RWPE2 (cell line): ENCODE data around the gene SLIT3.

Experiments used
- ATAC-seq: fragments of 200-7000 bp; cut with Tn5 transposase; 3 replicates; pipeline ENCODE4 v1.9.1; 2021; ENCODE audit warnings: low read depth
- DNase-seq: peaks from one replicate; pipeline ENCODE4 v3.0.0-alpha.2; 2020; ENCODE audit warnings: low spot score
- H3K27ac ChIP-seq: fragments of 450-650 bp; 2 replicates; pipeline ENCODE4 v1.5.1; 2017; ENCODE audit warnings: mild to moderate bottlenecking; ENCODE audit not compliant: poor library complexity, severe bottlenecking
- H3K27me3 ChIP-seq: fragments of 250-450 bp; sonication (Bioruptor Pico); 2 replicates; pipeline ENCODE4 v1.5.1; 2021; ENCODE audit warnings: mild to moderate bottlenecking, moderate library complexity; ENCODE audit not compliant: insufficient read depth, poor library complexity, severe bottlenecking
- H3K36me3 ChIP-seq: fragments of 250-450 bp; sonication (Bioruptor Pico); 2 replicates; pipeline ENCODE4 v1.5.1; 2020; ENCODE audit warnings: low read depth, mild to moderate bottlenecking, moderate library complexity
- H3K4me1 ChIP-seq: fragments of 250-450 bp; sonication (Bioruptor Pico); 2 replicates; pipeline ENCODE4 v1.5.1; 2021; ENCODE audit warnings: mild to moderate bottlenecking, moderate library complexity; ENCODE audit not compliant: insufficient read depth, poor library complexity, severe bottlenecking
- H3K4me3 ChIP-seq: fragments of 250-450 bp; sonication (Bioruptor Pico); 2 replicates; pipeline ENCODE4 v1.5.1; 2021; ENCODE audit warnings: mild to moderate bottlenecking, moderate library complexity; ENCODE audit not compliant: severe bottlenecking
- H3K9me3 ChIP-seq: fragments of 250-450 bp; sonication (Bioruptor Pico); 2 replicates; pipeline ENCODE4 v1.5.1; 2021; ENCODE audit warnings: mild to moderate bottlenecking, moderate library complexity; ENCODE audit not compliant: severe bottlenecking
- TF ChIP-seq, protein P1 (sequence below): fragments of 450-650 bp; IDR thresholded peaks from one replicate; pipeline ENCODE4 v1.5.1; 2017; ENCODE audit warnings: mild to moderate bottlenecking, moderate library complexity; ENCODE audit not compliant: poor library complexity, severe bottlenecking

The SLIT3 gene

DNA sequence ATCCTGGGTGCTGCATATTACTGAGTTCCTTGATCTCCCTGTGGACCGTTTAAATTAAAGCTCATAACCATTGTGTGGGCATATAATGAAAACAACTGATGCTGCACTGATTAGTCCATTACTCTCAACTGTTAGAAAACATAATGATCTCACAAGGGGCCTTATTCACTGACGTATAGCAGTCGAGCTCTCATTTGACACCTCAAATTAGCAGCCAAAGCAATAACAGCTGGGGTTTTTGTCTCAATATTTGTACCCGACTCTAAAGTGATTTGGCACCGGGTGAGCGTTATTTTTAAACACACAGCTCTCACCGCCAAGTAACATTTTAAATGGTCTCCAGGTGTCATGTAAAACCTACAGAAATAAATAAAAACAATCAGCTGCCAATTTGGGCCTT, 469.6 kb downstream of the SLIT3 start:
- no peaks in the 10 kb centered on the region for H3K9me3 ChIP-seq
- no peak for DNase-seq
- TF ChIP-seq, protein P1, sequence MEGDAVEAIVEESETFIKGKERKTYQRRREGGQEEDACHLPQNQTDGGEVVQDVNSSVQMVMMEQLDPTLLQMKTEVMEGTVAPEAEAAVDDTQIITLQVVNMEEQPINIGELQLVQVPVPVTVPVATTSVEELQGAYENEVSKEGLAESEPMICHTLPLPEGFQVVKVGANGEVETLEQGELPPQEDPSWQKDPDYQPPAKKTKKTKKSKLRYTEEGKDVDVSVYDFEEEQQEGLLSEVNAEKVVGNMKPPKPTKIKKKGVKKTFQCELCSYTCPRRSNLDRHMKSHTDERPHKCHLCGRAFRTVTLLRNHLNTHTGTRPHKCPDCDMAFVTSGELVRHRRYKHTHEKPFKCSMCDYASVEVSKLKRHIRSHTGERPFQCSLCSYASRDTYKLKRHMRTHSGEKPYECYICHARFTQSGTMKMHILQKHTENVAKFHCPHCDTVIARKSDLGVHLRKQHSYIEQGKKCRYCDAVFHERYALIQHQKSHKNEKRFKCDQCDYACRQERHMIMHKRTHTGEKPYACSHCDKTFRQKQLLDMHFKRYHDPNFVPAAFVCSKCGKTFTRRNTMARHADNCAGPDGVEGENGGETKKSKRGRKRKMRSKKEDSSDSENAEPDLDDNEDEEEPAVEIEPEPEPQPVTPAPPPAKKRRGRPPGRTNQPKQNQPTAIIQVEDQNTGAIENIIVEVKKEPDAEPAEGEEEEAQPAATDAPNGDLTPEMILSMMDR, result no peak
- ATAC-seq, result no peak
- no peak overlapping the region for H3K27ac ChIP-seq
- no peaks in the 10 kb centered on the region for H3K27me3 ChIP-seq
- H3K4me1 ChIP-seq, result no peaks in the 10 kb centered on the region
- no peaks in the 10 kb centered on the region for H3K36me3 ChIP-seq
- no peak overlapping the region for H3K4me3 ChIP-seq

DNA sequence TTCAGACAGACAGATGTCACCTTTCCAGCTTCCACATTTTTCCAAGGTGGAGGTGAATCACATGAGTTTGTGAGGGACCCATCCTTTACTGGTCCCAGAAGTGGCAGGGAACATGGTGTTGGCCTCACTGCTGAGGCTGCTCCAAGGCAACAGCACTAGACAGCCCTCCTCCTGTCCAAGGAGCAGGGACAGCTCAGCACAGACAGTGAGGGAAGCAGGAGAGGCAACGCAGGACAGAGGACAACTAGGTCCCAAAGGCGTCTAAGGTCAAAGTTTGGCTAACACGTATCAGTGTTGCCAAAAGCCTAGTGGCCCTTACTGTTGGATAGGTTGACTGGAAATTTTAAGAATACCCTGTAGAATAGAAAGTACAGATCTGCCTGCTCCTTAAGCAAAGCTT, 470.1 kb downstream of the SLIT3 start:
- no peak for DNase-seq
- TF ChIP-seq, protein P1, result no peak
- Histone ChIP-seq H3K36me3 (no peaks in the 10 kb centered on the region), H3K27me3 (no peaks in the 10 kb centered on the region), H3K4me3 (no peak overlapping the region), H3K4me1 (no peaks in the 10 kb centered on the region), H3K27ac (no peak overlapping the region), H3K9me3 (no peaks in the 10 kb centered on the region)
- ATAC-seq, result no peak

DNA sequence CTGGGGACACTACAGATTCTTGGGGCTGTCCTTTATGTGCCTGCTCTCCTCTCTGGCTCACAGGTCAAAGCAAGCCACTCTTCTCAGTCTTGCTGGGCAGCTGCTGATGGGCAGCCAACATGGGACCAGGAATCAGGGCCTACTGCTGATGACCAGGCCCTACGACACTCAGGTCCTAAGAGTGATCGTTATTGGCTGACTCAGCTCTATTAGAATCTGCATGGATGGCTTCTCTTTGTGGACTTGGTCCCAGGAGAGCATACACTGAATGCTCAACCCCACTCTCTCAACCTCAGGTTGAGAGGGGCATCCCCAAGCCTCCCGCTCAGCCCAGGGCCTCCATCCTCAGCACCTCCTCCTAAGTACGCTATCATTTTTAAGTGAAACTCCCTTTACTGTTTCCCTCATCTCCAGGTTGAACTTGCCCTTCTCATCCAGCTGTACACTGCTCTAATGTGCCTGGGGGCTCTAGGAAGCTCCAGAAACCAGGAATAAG, 471.0 kb downstream of the SLIT3 start:
- DNase-seq (no peak), ATAC-seq (no peak)
- no peaks in the 10 kb centered on the region for H3K36me3 ChIP-seq
- TF ChIP-seq, protein P1, result no peak
- no peaks in the 10 kb centered on the region for H3K4me1 ChIP-seq
- H3K4me3 ChIP-seq, result no peak overlapping the region
- H3K27me3 ChIP-seq, result no peaks in the 10 kb centered on the region
- H3K27ac ChIP-seq, result no peak overlapping the region
- H3K9me3 ChIP-seq, result no peaks in the 10 kb centered on the region

DNA sequence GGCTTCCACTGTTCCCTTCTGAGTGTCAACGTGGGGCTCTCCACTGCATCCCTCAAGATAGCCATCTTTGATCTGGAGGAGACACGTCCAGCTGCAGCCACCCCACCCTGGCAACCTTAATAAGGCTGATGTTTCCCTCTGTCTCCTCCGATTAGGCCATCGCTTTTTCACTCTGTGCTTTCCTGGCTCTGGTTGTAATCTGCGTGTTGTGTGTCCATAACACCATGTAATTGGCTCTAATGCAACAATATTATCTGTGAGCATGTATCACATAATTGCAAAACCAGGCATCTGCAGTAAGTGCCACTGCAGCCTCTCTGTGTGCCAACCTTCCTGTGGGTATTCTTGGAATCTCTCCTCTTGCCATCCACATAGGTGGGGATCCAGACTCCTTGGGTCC, 471.9 kb downstream of the SLIT3 start:
- no peaks in the 10 kb centered on the region for H3K4me1 ChIP-seq
- TF ChIP-seq, protein P1, result no peak
- H3K4me3 ChIP-seq, result no peak overlapping the region
- H3K27me3 ChIP-seq, result no peaks in the 10 kb centered on the region
- no peak overlapping the region for H3K27ac ChIP-seq
- no peak for DNase-seq
- H3K36me3 ChIP-seq, result no peaks in the 10 kb centered on the region
- no peaks in the 10 kb centered on the region for H3K9me3 ChIP-seq
- no peak for ATAC-seq

DNA sequence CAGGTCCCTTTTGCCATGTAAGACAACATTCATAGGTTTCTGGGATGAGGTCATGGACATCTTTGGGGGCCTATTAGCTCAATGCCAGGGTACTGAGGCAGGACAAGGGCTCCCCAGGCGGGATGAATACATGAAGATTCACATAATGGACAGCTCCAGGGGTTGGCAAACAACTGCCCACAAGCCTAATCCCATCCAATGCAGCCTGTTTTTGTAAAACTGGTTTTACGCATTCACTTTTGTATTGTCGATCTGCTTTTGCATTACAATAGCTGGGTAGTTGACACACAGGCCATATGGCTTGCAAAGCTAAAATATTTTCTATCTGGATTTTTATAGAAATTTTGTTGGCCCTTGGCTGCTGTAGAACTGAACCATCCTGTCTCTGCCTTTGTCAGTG, 473.3 kb downstream of the SLIT3 start:
- Histone ChIP-seq H3K27me3 (no peaks in the 10 kb centered on the region), H3K27ac (no peak overlapping the region), H3K4me3 (no peak overlapping the region), H3K4me1 (no peaks in the 10 kb centered on the region), H3K9me3 (no peaks in the 10 kb centered on the region), H3K36me3 (no peaks in the 10 kb centered on the region)
- TF ChIP-seq, protein P1, result no peak
- no peak for DNase-seq
- no peak for ATAC-seq
